ENCODE data around the gene TSPAN9. TPM values are rescaled to one million over a fixed set of nuclear protein-coding genes. Genes with fewer than 3 reads are reported as not detected.

TSPAN9 gene
- total RNA-seq, 1 donor from 2014 or later = 43.7 TPM

DNA sequence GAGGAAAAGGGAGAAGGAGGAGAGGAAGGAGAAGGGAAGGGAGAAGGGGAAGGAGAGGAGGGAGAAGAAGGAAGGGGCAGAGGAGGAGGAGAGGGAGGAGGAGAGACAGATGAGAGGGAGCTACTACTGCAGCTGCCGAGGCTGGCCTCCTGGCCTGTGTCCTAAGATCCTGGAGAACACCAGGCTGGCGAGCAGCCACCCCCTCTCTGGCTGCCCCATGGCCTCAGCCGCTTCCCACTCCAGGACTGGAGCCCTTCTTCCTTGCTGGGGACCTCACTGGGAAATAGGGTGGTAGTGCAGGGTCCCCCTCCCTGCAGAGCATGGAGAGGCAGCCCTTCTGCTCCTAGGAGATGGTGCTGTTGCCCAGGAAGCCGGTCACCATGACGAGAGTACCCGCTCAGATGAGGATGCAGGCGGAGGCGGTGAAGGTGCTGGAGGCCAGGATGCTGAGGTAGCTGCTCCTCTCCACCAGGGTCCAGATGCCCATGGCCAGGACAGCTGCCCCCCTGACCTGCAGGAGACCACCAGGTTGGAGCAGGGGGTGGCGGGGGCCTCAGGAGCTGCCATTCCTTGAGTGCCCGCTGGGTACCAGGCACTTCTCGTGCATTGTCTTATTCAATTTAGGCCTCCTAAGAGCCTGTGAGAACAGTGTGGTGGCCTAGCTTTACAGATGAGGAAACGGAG, 246.0 kb downstream of the TSPAN9 start:
- ATAC-seq = no peak
- DNase-seq (ENCODE audit: low spot score) = no peak

GRCh38 chr12:3325736-3326135, 248.6 kb downstream of the TSPAN9 start:
- no peak for ATAC-seq
- no peak for DNase-seq (ENCODE audit: low spot score)

- ATAC-seq (no peak), DNase-seq (ENCODE audit: low spot score) (no peak)
Measured at GRCh38 chr12:3326156-3326849, 249.1 kb downstream of the TSPAN9 start.

DNA sequence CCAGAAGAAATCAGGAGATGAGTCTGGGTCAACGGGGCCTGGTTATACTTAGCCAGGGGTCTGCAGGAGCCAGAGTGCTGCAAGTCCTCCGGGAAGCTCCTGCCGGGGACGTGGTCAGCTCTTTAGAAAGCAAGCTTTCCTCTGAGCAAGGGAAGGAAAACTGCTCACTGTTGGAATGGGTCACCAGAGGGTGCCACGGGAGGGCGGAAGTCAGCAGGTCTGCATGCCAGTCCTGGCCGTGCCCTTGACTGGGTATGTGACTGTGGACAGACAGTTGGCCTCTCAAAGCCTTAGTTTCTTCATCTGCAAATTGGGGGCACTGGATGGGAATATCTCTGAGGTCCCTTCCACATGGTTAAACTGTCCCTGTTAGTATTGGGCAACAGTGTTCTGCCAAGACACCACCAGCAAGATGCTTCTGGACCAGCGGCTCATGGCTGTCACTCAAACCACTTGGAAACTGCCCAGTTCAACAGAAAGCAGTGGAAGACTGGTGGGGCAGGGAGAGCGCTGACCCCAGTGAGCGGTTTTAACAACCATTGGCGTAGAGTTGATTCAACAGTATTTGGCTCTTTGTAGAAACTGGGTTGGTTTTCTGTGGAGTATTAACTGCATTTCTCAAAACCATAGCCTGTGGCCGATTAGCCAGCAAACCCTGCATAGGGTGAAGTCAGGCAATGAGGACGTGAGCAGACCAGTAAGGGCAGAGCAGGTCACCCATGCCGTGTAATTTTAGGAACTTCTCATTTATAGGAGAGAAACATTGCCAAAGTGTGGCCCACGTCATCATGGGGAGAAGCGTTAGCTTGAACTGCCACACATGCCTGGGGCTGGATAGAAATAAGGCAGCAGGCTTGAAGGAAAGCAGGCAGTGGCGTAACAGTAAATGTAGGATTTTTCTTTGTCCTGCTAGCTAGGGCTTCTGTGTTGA, 249.9 kb downstream of the TSPAN9 start:
- DNase-seq (ENCODE audit: low spot score) (no peak), ATAC-seq (peak; percentile 52)

- DNase-seq (ENCODE audit: low spot score) = no peak
- ATAC-seq = no peak
Measured at GRCh38 chr12:3328081-3328480, 250.9 kb downstream of the TSPAN9 start.

DNA sequence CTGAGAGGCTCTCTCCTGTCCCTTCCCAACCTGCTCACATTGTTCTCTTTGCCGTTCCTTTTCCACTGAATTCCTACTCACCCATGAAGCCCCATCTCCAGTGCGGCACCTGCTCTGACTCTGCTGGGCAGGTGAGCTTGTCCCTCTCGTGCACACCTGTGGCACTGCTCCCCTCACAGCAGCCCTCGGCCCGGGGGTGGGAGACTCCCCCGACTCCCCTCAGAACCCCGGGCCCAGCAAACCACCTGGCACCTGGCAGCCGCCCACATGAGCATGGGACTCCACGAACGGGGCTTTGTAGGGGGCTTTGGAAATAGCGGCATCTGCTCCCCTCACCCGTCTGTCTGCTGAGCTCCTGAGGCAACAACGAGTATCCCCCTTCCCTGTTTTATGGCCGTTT, 251.4 kb downstream of the TSPAN9 start:
- no peak for DNase-seq (ENCODE audit: low spot score)
- no peak for ATAC-seq

DNA sequence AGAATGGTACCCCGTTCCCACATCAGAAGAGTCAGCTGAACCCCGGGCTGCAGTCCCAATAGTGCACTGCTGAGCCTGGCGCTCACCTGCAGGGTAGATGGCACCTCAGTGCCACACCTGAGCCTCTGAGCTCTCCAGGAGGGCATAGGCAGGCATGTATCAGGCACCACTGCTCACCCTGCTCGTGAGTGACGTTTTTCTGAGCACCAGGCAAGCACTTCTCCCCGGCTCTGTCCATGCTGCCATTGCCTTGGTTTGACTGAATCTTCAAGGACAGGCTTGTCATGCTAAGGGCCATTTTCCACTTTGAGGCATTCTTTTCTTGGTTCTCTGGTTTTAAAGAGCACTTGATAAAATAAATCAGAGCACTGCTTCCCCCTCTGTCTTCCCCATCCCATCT, 252.2 kb downstream of the TSPAN9 start:
- ATAC-seq = no peak
- no peak for DNase-seq (ENCODE audit: low spot score)

DNA sequence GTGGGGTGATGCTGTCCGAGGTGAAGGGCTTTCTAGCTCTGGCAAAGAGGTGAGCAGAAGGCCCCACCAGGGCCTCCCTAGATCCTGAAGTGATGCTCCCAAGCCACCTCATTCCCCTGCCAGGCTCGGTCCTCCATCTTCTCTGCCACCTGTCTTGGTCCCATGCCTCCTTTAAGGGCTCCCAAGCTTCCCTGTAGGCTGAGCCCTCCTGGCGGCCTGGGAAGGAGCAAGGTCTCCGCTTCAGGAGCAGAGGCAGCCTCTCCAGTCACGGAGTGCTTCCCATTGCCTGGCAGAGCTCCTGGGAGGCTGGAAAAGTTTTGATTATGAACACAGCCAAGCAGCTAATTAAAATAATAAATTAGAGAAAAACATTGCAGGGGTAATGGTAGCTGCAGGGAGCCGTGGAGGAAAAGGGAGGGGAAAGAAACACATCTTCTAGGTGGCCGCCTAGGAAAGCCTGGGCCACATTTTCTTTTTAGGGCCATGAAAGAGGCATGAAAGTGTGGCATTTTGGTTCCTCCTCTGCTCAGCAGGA, 253.9 kb downstream of the TSPAN9 start:
- ATAC-seq (no peak), DNase-seq (ENCODE audit: low spot score) (no peak)

- DNase-seq (ENCODE audit: low spot score) (no peak), ATAC-seq (no peak)
Measured at GRCh38 chr12:3332188-3332587, 255.0 kb downstream of the TSPAN9 start.

GRCh38 chr12:3333583-3333982, 256.4 kb downstream of the TSPAN9 start:
- no peak for DNase-seq (ENCODE audit: low spot score)
- no peak for ATAC-seq

DNA sequence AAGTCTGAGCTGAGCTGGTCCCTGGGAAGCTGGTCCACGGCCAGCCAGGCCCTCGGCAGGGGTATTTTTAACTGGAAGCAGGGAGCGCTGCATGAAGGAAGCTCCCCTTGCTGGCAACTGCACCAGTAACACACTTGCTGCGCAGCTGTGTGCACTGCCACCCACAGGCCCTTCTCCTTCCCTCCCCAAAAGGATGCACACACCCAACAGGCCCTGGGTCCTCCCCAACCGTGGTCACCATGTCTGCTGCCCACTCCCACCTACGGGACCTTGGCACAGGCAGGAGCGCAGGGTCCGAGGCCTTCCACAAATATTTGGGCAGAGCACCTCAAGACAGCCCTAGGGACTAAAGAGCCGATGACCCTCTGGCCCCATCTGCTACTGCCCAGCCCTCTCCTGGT, 256.8 kb downstream of the TSPAN9 start:
- ATAC-seq (no peak), DNase-seq (ENCODE audit: low spot score) (no peak)

DNA sequence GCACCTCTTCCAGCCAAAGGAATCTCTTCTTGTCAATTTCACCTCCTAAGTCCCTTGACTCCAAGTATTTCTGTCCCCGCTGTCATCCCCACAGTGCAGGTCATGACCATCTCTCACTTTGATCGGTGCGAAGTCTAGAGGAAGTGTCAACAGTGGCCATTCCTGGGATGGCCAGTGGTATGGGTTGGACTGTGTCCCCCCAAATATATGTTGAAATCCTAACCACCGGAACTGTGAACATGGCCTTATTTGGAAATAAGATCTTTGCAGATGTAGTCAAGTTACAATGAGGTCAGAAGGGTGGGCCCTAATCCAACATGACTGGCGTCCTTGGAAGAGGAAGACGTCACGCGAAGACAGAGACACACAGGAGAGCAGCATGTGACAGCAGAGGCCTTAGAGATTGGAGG, 257.9 kb downstream of the TSPAN9 start:
- no peak for DNase-seq (ENCODE audit: low spot score)

More for the DNA sequence above, 257.9 kb downstream of the TSPAN9 start:
- ATAC-seq = no peak

Other genes starting within 250 kb of the TSPAN9 start
- gene NRIP2, start 242.3 kb upstream of the TSPAN9 start, total RNA-seq = 0.15 TPM
- gene TEX52, start 220.3 kb upstream of the TSPAN9 start, total RNA-seq = not detected
- 0.86 TPM for gene FOXM1, start 200.2 kb upstream of the TSPAN9 start, total RNA-seq
- 1.8 TPM for gene RHNO1, start 200.2 kb upstream of the TSPAN9 start, total RNA-seq
- gene TULP3, start 186.5 kb upstream of the TSPAN9 start, total RNA-seq = 2.7 TPM
- 1.6 TPM for gene TEAD4, start 118.0 kb upstream of the TSPAN9 start, total RNA-seq